ENCODE results near the gene ANKRD6.

ANKRD6 gene

GRCh38 chr6:89602166-89602565 is 169.2 kb downstream of the ANKRD6 start:
- DNase-seq, result no peak
- H3K36me3 ChIP-seq (ENCODE audit: control insufficient read depth, insufficient read depth, low read length), result no peaks in the 10 kb centered on the region
- H3K27ac ChIP-seq (ENCODE audit: insufficient read depth, low read length, poor library complexity, severe bottlenecking), result no peak overlapping the region
- H3K9me3 ChIP-seq (ENCODE audit: control insufficient read depth, low read length), result no peaks in the 10 kb centered on the region
- no peaks in the 10 kb centered on the region for H3K27me3 ChIP-seq (replicated peaks; ENCODE audit: control insufficient read depth, insufficient read depth, low read length, poor library complexity, severe bottlenecking)
- no peaks in the 10 kb centered on the region for H3K4me1 ChIP-seq (ENCODE audit: control insufficient read depth, insufficient read depth, low read length, poor library complexity, severe bottlenecking)
- H3K4me3 ChIP-seq (ENCODE audit: insufficient read depth, low read depth, low read length, poor library complexity, severe bottlenecking), result no peak overlapping the region

DNA sequence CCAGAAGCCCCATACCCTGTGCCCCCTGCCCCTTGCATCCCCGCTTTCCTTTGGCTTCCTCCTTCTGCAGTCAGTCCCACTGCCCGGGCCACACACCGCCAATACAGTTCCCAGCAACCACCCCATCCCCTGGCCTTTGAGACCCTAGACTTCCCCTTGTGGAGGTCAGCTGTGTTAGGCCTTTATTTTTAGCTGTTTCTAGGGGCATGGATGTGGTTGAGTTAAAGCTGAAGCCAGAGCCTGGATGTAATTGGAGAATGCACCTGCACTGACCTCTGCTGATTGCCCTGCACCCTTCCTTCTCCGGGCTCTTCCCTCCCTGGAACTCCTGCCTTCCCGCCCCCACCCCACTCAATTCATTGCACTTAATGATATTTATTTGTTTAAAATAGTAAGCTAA is 171.7 kb downstream of the ANKRD6 start:
- Histone ChIP-seq H3K9me3 (ENCODE audit: control insufficient read depth, low read length) (no peaks in the 10 kb centered on the region), H3K36me3 (ENCODE audit: control insufficient read depth, insufficient read depth, low read length) (no peaks in the 10 kb centered on the region), H3K27ac (ENCODE audit: insufficient read depth, low read length, poor library complexity, severe bottlenecking) (no peak overlapping the region), H3K27me3 (replicated peaks; ENCODE audit: control insufficient read depth, insufficient read depth, low read length, poor library complexity, severe bottlenecking) (no peaks in the 10 kb centered on the region), H3K4me1 (ENCODE audit: control insufficient read depth, insufficient read depth, low read length, poor library complexity, severe bottlenecking) (no peaks in the 10 kb centered on the region), H3K4me3 (ENCODE audit: insufficient read depth, low read depth, low read length, poor library complexity, severe bottlenecking) (no peak overlapping the region)
- DNase-seq, result no peak

DNA sequence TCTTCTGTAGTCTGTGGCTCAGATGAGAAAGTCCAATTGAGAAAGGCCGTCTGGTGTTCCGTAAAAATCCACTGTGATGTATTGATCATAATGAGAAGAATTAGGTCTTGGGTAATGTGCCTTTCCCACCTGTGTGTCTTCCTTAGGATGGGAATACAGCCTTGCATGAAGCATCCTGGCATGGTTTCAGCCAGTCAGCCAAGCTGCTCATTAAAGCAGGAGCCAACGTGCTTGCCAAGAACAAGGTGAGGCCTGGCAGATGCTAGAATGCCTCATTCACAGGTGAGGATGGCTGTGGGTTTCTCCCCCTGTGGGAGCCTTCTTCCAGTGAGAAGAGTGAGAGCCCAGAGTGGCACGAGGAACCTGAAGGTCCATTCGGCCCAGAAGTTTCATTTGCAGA is 172.9 kb downstream of the ANKRD6 start:
- no peaks in the 10 kb centered on the region for H3K9me3 ChIP-seq (ENCODE audit: control insufficient read depth, low read length)
- no peaks in the 10 kb centered on the region for H3K27me3 ChIP-seq (replicated peaks; ENCODE audit: control insufficient read depth, insufficient read depth, low read length, poor library complexity, severe bottlenecking)
- no peaks in the 10 kb centered on the region for H3K36me3 ChIP-seq (ENCODE audit: control insufficient read depth, insufficient read depth, low read length)
- DNase-seq, result no peak
- H3K27ac ChIP-seq (ENCODE audit: insufficient read depth, low read length, poor library complexity, severe bottlenecking), result no peak overlapping the region
- H3K4me3 ChIP-seq (ENCODE audit: insufficient read depth, low read depth, low read length, poor library complexity, severe bottlenecking), result no peak overlapping the region
- H3K4me1 ChIP-seq (ENCODE audit: control insufficient read depth, insufficient read depth, low read length, poor library complexity, severe bottlenecking), result no peaks in the 10 kb centered on the region

GRCh38 chr6:89610149-89610642 is 177.2 kb downstream of the ANKRD6 start:
- Histone ChIP-seq H3K4me1 (ENCODE audit: control insufficient read depth, insufficient read depth, low read length, poor library complexity, severe bottlenecking) (no peaks in the 10 kb centered on the region), H3K9me3 (ENCODE audit: control insufficient read depth, low read length) (no peaks in the 10 kb centered on the region), H3K4me3 (ENCODE audit: insufficient read depth, low read depth, low read length, poor library complexity, severe bottlenecking) (no peak overlapping the region), H3K36me3 (ENCODE audit: control insufficient read depth, insufficient read depth, low read length) (no peaks in the 10 kb centered on the region), H3K27me3 (replicated peaks; ENCODE audit: control insufficient read depth, insufficient read depth, low read length, poor library complexity, severe bottlenecking) (no peaks in the 10 kb centered on the region), H3K27ac (ENCODE audit: insufficient read depth, low read length, poor library complexity, severe bottlenecking) (no peak overlapping the region)
- peak; percentile 45 to 65 (median 52) for DNase-seq

DNA sequence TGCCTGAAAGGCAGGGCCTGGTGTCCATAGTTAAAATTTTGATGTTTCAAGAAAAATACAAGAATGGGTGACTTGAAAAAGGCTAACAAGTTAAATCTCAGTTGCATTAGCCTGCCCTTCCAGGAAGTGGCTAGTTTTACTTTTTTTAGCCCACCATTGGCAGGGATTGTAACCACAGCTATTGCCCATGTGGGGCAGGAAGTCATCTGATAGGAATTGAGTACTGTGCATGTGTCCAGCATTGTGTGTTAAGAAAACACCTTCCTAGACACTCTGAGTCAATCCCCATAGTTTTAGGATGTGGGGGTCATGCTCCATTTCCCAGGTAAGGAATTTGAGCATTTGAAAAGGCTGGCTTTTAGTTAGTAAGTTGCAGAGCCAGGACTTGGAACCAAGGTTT is 178.7 kb downstream of the ANKRD6 start:
- Histone ChIP-seq H3K9me3 (ENCODE audit: control insufficient read depth, low read length) (no peaks in the 10 kb centered on the region), H3K4me1 (ENCODE audit: control insufficient read depth, insufficient read depth, low read length, poor library complexity, severe bottlenecking) (no peaks in the 10 kb centered on the region), H3K27me3 (replicated peaks; ENCODE audit: control insufficient read depth, insufficient read depth, low read length, poor library complexity, severe bottlenecking) (no peaks in the 10 kb centered on the region), H3K4me3 (ENCODE audit: insufficient read depth, low read depth, low read length, poor library complexity, severe bottlenecking) (no peak overlapping the region), H3K36me3 (ENCODE audit: control insufficient read depth, insufficient read depth, low read length) (no peaks in the 10 kb centered on the region), H3K27ac (ENCODE audit: insufficient read depth, low read length, poor library complexity, severe bottlenecking) (no peak overlapping the region)
- DNase-seq, result no peak

- Histone ChIP-seq H3K36me3 (ENCODE audit: control insufficient read depth, insufficient read depth, low read length) (no peaks in the 10 kb centered on the region), H3K27me3 (replicated peaks; ENCODE audit: control insufficient read depth, insufficient read depth, low read length, poor library complexity, severe bottlenecking) (no peaks in the 10 kb centered on the region), H3K4me1 (ENCODE audit: control insufficient read depth, insufficient read depth, low read length, poor library complexity, severe bottlenecking) (no peaks in the 10 kb centered on the region), H3K27ac (ENCODE audit: insufficient read depth, low read length, poor library complexity, severe bottlenecking) (no peak overlapping the region), H3K9me3 (ENCODE audit: control insufficient read depth, low read length) (no peaks in the 10 kb centered on the region), H3K4me3 (ENCODE audit: insufficient read depth, low read depth, low read length, poor library complexity, severe bottlenecking) (no peak overlapping the region)
- DNase-seq, result no peak
Observed at GRCh38 chr6:89612121-89612520, 179.2 kb downstream of the ANKRD6 start.

DNA sequence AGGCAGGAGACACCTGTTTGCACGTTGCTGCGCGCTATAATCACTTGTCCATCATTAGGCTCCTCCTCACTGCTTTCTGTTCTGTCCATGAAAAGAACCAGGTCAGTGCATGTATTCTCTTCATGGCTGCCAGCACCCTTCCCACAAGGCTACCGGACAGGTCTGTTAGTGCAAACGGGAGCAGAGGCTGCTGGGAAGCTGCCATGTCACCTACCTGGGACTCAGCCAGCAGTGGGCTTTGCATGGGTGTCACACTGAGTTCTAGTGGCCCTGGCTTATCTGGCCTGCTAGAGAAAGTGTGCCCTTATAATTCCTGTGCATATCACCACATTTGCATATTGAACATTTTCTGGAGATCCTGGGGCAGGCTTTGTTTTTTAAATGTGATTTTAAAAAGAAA is 180.8 kb downstream of the ANKRD6 start:
- no peak for DNase-seq
- no peaks in the 10 kb centered on the region for H3K9me3 ChIP-seq (ENCODE audit: control insufficient read depth, low read length)
- H3K4me1 ChIP-seq (ENCODE audit: control insufficient read depth, insufficient read depth, low read length, poor library complexity, severe bottlenecking), result no peaks in the 10 kb centered on the region
- H3K36me3 ChIP-seq (ENCODE audit: control insufficient read depth, insufficient read depth, low read length), result no peaks in the 10 kb centered on the region
- H3K27me3 ChIP-seq (replicated peaks; ENCODE audit: control insufficient read depth, insufficient read depth, low read length, poor library complexity, severe bottlenecking), result no peaks in the 10 kb centered on the region
- H3K4me3 ChIP-seq (ENCODE audit: insufficient read depth, low read depth, low read length, poor library complexity, severe bottlenecking), result no peak overlapping the region
- no peak overlapping the region for H3K27ac ChIP-seq (ENCODE audit: insufficient read depth, low read length, poor library complexity, severe bottlenecking)

DNA sequence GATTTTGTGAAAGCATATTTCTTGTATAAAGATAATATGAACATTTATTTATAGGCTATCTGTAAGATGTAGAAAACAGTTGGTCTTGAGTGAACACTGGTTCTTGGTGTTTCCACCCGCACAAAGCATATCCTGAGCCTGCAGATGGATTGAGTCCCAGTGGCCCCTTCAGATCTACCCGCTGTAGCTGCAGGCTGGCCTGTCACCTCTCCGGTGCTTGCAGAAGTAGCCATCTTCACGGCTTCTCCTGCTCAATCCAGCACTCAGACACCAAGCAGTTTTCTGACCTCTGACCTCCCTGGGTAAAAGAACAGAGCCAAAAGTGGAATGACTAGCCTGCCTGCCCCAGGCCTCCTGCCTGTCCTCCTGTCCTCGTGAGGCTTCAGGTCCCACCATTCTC is 182.9 kb downstream of the ANKRD6 start:
- Histone ChIP-seq H3K36me3 (ENCODE audit: control insufficient read depth, insufficient read depth, low read length) (no peaks in the 10 kb centered on the region), H3K27me3 (replicated peaks; ENCODE audit: control insufficient read depth, insufficient read depth, low read length, poor library complexity, severe bottlenecking) (no peaks in the 10 kb centered on the region), H3K9me3 (ENCODE audit: control insufficient read depth, low read length) (no peaks in the 10 kb centered on the region), H3K4me3 (ENCODE audit: insufficient read depth, low read depth, low read length, poor library complexity, severe bottlenecking) (no peak overlapping the region), H3K27ac (ENCODE audit: insufficient read depth, low read length, poor library complexity, severe bottlenecking) (no peak overlapping the region), H3K4me1 (ENCODE audit: control insufficient read depth, insufficient read depth, low read length, poor library complexity, severe bottlenecking) (no peaks in the 10 kb centered on the region)
- DNase-seq, result no peak

DNA sequence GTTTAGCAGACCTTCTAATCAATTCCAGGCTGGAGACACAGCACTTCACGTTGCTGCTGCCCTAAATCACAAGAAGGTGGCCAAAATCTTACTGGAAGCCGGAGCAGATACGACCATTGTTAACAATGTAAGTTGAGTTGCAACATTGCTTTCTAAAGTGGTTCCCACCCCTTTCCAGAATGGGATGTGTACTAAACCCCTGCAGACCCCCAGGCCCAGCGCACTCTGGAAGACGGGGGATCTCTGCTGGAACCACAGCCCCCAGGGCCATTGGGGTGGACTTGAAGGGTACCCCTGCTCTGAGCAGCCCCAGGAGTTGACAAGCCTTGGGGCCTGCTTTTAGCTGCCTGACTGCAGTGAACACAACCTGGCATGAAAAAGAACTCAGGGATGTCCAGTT is 183.6 kb downstream of the ANKRD6 start:
- no peak overlapping the region for H3K4me3 ChIP-seq (ENCODE audit: insufficient read depth, low read depth, low read length, poor library complexity, severe bottlenecking)

DNA sequence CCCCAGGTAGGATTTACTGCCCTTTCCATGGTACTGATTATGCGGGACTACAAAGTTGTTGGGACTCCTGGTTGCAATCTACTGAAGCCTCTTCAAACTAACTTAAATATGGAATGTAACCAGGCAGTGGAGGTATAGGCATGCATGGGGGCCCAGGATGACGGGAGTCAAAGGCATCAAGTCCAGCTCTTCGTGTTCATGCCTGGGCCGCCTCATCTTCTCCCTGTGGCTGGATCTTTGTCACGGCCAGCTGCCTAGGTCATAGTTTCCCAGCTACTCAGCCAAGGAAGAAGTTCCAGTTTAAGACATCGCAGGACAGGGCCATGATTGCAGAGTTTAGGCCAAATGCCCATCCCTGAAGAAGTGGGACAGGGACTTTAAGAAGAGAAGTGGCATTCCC is 185.1 kb downstream of the ANKRD6 start:
- Histone ChIP-seq H3K36me3 (ENCODE audit: control insufficient read depth, insufficient read depth, low read length) (no peaks in the 10 kb centered on the region), H3K4me1 (ENCODE audit: control insufficient read depth, insufficient read depth, low read length, poor library complexity, severe bottlenecking) (no peaks in the 10 kb centered on the region), H3K9me3 (ENCODE audit: control insufficient read depth, low read length) (no peaks in the 10 kb centered on the region), H3K27me3 (replicated peaks; ENCODE audit: control insufficient read depth, insufficient read depth, low read length, poor library complexity, severe bottlenecking) (no peaks in the 10 kb centered on the region), H3K4me3 (ENCODE audit: insufficient read depth, low read depth, low read length, poor library complexity, severe bottlenecking) (no peak overlapping the region), H3K27ac (ENCODE audit: insufficient read depth, low read length, poor library complexity, severe bottlenecking) (no peak overlapping the region)
- no peak for DNase-seq

More for the DNA sequence above, 183.6 kb downstream of the ANKRD6 start:
- no peak overlapping the region for H3K27ac ChIP-seq (ENCODE audit: insufficient read depth, low read length, poor library complexity, severe bottlenecking)
- H3K9me3 ChIP-seq (ENCODE audit: control insufficient read depth, low read length), result no peaks in the 10 kb centered on the region
- no peaks in the 10 kb centered on the region for H3K4me1 ChIP-seq (ENCODE audit: control insufficient read depth, insufficient read depth, low read length, poor library complexity, severe bottlenecking)
- DNase-seq, result no peak
- H3K27me3 ChIP-seq (replicated peaks; ENCODE audit: control insufficient read depth, insufficient read depth, low read length, poor library complexity, severe bottlenecking), result no peaks in the 10 kb centered on the region
- no peaks in the 10 kb centered on the region for H3K36me3 ChIP-seq (ENCODE audit: control insufficient read depth, insufficient read depth, low read length)

DNA sequence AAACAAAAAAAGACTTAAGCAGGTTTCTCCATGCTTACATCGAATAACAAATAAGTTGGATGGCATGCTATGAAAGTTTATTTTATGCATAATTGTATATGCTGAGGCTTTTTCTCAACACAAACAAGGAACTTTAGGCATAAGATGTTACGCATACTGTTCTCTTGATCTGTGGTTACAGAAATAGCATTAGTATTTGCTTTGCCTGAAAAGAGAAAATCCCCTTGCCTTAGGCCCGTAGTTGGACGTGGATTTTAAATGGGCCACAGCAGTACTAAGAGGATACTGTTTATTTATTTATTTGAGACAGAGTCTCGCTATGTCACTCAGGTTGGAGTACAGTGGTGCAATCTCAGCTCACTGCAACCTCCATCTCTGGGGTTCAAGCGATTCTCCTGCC is 186.6 kb downstream of the ANKRD6 start:
- Histone ChIP-seq H3K4me1 (ENCODE audit: control insufficient read depth, insufficient read depth, low read length, poor library complexity, severe bottlenecking) (no peaks in the 10 kb centered on the region), H3K27ac (ENCODE audit: insufficient read depth, low read length, poor library complexity, severe bottlenecking) (no peak overlapping the region), H3K9me3 (ENCODE audit: control insufficient read depth, low read length) (no peaks in the 10 kb centered on the region), H3K36me3 (ENCODE audit: control insufficient read depth, insufficient read depth, low read length) (no peaks in the 10 kb centered on the region), H3K27me3 (replicated peaks; ENCODE audit: control insufficient read depth, insufficient read depth, low read length, poor library complexity, severe bottlenecking) (no peaks in the 10 kb centered on the region), H3K4me3 (ENCODE audit: insufficient read depth, low read depth, low read length, poor library complexity, severe bottlenecking) (no peak overlapping the region)
- DNase-seq, result no peak
